ENCODE data around the gene CC2D1B. TPM values are rescaled to one million over a fixed set of nuclear protein-coding genes. Genes with fewer than 3 reads are reported as not detected.

Gene CC2D1B
- polyA plus RNA-seq, 1 donor: 37.8 TPM

DNA sequence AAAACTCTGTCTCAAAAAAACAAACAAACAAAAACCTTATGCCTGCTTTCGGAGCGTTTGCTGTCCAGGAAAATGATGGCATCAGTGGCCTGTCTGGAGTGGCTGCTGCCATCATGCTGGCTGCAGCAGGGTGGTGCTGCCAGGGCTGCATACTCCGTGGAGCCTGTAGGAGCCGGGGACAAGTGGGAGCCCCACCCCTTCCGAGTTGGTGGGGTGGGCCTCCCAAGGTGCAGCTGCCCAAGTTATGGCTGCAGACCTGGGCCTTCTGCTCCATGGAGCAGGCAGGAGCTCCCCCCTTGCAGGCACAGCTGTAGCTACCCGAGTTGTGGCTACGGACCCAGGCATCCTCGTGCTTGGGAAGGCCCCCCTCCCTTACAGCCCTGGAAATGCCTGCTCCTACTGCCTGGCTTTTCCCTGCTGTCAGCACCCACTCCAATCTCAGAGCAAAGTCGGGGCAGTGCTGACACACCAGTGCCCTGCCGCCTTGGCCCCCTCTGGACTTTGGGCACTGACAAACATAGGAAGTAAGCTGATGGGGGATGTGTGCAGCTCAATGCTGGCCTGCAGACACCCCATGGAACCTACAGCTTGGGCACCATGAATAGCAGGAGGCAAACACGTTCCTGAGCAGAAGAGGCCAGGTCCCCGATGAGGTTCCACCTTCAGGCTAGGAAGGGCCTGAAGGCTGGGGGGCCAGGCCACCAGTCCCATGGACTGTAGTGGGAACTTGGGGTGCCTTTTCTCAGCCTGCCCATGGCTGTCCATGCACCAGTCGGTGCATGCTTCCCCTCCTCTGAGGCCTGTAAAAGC is 60.4 kb downstream of the CC2D1B start:
- DNase-seq: no peak

Other genes with a start within 250 kb of the CC2D1B start
- 40.2 TPM for gene ZFYVE9, start 224.1 kb downstream of the CC2D1B start, polyA plus RNA-seq (ENCODE audit: insufficient read length)
- 10.4 TPM for gene ORC1, start 38.2 kb upstream of the CC2D1B start, polyA plus RNA-seq (ENCODE audit: insufficient read length)
- gene PRPF38A, start 38.4 kb upstream of the CC2D1B start, polyA plus RNA-seq (ENCODE audit: insufficient read length): 84.6 TPM
- 136 TPM for gene TUT4, start 186.9 kb upstream of the CC2D1B start, polyA plus RNA-seq (ENCODE audit: insufficient read length)
- gene GPX7, start 236.2 kb upstream of the CC2D1B start, polyA plus RNA-seq (ENCODE audit: insufficient read length): 69.1 TPM

All from left kidney (tissue), 2 donors.